ENCODE measurements around the gene CORIN. TPM values are rescaled to one million over a fixed set of nuclear protein-coding genes. Genes with fewer than 3 reads are reported as not detected.

CORIN gene
- total and polyA plus RNA-seq, 2 donors (not counting 1 experiment from before 2014, with no cell fraction given), result 0.25 TPM; not detected in 1

- Histone ChIP-seq H2AFZ (ENCODE audit: insufficient read depth, low read depth, low read length, poor library complexity, severe bottlenecking) (no peak overlapping the region), H3K36me3 (replicated peaks in 1 of 2; ENCODE audit: control extremely low read depth in 1 of 2, control insufficient read depth in 1 of 2, extremely low read depth in 1 of 2, insufficient read depth in 2 of 2, low read length in 1 of 2) (no peaks in the 10 kb centered on the region), H3K4me1 (ENCODE audit: control insufficient read depth in 2 of 2, insufficient read depth in 2 of 2, low read length in 2 of 2) (no peaks in the 10 kb centered on the region), H3K4me2 (replicated peaks; ENCODE audit: low read depth, low read length, poor library complexity, severe bottlenecking) (no peak overlapping the region), H3K79me2 (ENCODE audit: control insufficient read depth, insufficient read depth, low read length) (no peaks in the 10 kb centered on the region), H3K4me3 (ENCODE audit: control extremely low read depth in 1 of 5, extremely low read depth in 1 of 5, insufficient read depth in 1 of 5, low read depth in 2 of 5, low read length in 4 of 5) (no peak overlapping the region), H3K27me3 (replicated peaks in 1 of 4; ENCODE audit: control extremely low read depth in 1 of 4, control insufficient read depth in 3 of 4, insufficient read depth in 4 of 4, low read length in 3 of 4) (peaks cover 0 to 7% (median 0%) of the 10 kb centered on the region in 4 experiments), H3K27ac (ENCODE audit: low read length in 2 of 2) (no peak overlapping the region), H4K20me1 (ENCODE audit: control insufficient read depth, insufficient read depth, low read length, poor library complexity, severe bottlenecking) (no peaks in the 10 kb centered on the region), H3K9me3 (ENCODE audit: control extremely low read depth in 1 of 3, control insufficient read depth in 2 of 3, insufficient read depth in 1 of 3, low read length in 2 of 3) (peaks cover 0 to 6% (median 0%) of the 10 kb centered on the region in 3 donors), H3K9ac (ENCODE audit: low read length) (no peak overlapping the region)
- ChIA-PET POLR2A (no interaction called here), CTCF (no interaction called here)
- peaks cover 12% of the 10 kb centered on the region for H3K27me3 Mint-ChIP-seq
- H3K9me3 Mint-ChIP-seq (ENCODE audit: insufficient read depth), result no peaks in the 10 kb centered on the region
- DNase-seq (no peak), ATAC-seq (ENCODE audit: low read depth) (no peak)
- H3K4me1 Mint-ChIP-seq, result no peaks in the 10 kb centered on the region
- no CpG with 5 or more reads among the region's 6 CpGs for WGBS (ENCODE audit: insufficient coverage)
- H3K27ac Mint-ChIP-seq, result no peak overlapping the region
- TF ChIP-seq EZH2 (IDR thresholded peaks at IDR 0.05; ENCODE audit: borderline replicate concordance, insufficient read depth, low read depth, low read length, poor library complexity, severe bottlenecking) (no peak), CTCF (IDR thresholded peaks at IDR 0.05) (no peak)
- no peak overlapping the region for H3K4me3 Mint-ChIP-seq
- intact Hi-C loops (cut with micrococcal nuclease), result no loop called here
These were observed 195.6 kb downstream of the CORIN start for GRCh38 chr4:47642191-47642830.

GRCh38 chr4:47641755-47642154, 196.1 kb downstream of the CORIN start:
- Mint-ChIP-seq H3K4me1 (no peaks in the 10 kb centered on the region), H3K27me3 (peaks cover 17% of the 10 kb centered on the region), H3K4me3 (no peak overlapping the region), H3K9me3 (ENCODE audit: insufficient read depth) (peaks cover 4% of the 10 kb centered on the region), H3K27ac (no peak overlapping the region)
- no peak overlapping the region for H3K4me3 ChIP-seq (ENCODE audit: control extremely low read depth in 1 of 5, extremely low read depth in 1 of 5, insufficient read depth in 1 of 5, low read depth in 2 of 5, low read length in 4 of 5)
- H2AFZ ChIP-seq (ENCODE audit: insufficient read depth, low read depth, low read length, poor library complexity, severe bottlenecking), result no peak overlapping the region
- POLR2A ChIA-PET, result no interaction called here
- H4K20me1 ChIP-seq (ENCODE audit: control insufficient read depth, insufficient read depth, low read length, poor library complexity, severe bottlenecking), result no peaks in the 10 kb centered on the region
- peaks cover 0 to 8% (median 0%) of the 10 kb centered on the region in 3 donors for H3K9me3 ChIP-seq (ENCODE audit: control extremely low read depth in 1 of 3, control insufficient read depth in 2 of 3, insufficient read depth in 1 of 3, low read length in 2 of 3)
- no peak overlapping the region for H3K27ac ChIP-seq (ENCODE audit: low read length in 2 of 2)
- no peak overlapping the region for H3K4me2 ChIP-seq (replicated peaks; ENCODE audit: low read depth, low read length, poor library complexity, severe bottlenecking)
- H3K79me2 ChIP-seq (ENCODE audit: control insufficient read depth, insufficient read depth, low read length), result no peaks in the 10 kb centered on the region
- H3K36me3 ChIP-seq (replicated peaks in 1 of 2; ENCODE audit: control extremely low read depth in 1 of 2, control insufficient read depth in 1 of 2, extremely low read depth in 1 of 2, insufficient read depth in 2 of 2, low read length in 1 of 2), result no peaks in the 10 kb centered on the region
- H3K27me3 ChIP-seq (replicated peaks in 1 of 4; ENCODE audit: control extremely low read depth in 1 of 4, control insufficient read depth in 3 of 4, insufficient read depth in 4 of 4, low read length in 3 of 4), result peaks cover 0 to 7% (median 0%) of the 10 kb centered on the region in 4 experiments
- no peak for TF ChIP-seq EZH2 (IDR thresholded peaks at IDR 0.05; ENCODE audit: borderline replicate concordance, insufficient read depth, low read depth, low read length, poor library complexity, severe bottlenecking)
- TF ChIP-seq CTCF (IDR thresholded peaks at IDR 0.05), result no peak
- 88% methylated on average over 1 of the region's 1 CpG for WGBS (ENCODE audit: insufficient coverage)
- DNase-seq (no peak), ATAC-seq (ENCODE audit: low read depth) (no peak)
- no peak overlapping the region for H3K9ac ChIP-seq (ENCODE audit: low read length)
- no peaks in the 10 kb centered on the region for H3K4me1 ChIP-seq (ENCODE audit: control insufficient read depth in 2 of 2, insufficient read depth in 2 of 2, low read length in 2 of 2)
- CTCF ChIA-PET, result no interaction called here
- intact Hi-C loops (cut with micrococcal nuclease), result no loop called here

Data from B cell (primary cell).